22Rv1 (cell line): ENCODE measurements around the gene SPATA6L.

Source experiments
- ZFX ChIP-seq: fragments of 450-650 bp; IDR thresholded peaks from 2 replicates; pipeline ENCODE4 v1.6.1; 2017; ENCODE audit warnings: antibody characterized with exemption, borderline replicate concordance
- TF ChIP-seq, protein P1 (sequence below): fragments of 450-650 bp; IDR thresholded peaks from 2 replicates; pipeline ENCODE4 v1.5.1; 2017; ENCODE audit warnings: mild to moderate bottlenecking

DNA sequence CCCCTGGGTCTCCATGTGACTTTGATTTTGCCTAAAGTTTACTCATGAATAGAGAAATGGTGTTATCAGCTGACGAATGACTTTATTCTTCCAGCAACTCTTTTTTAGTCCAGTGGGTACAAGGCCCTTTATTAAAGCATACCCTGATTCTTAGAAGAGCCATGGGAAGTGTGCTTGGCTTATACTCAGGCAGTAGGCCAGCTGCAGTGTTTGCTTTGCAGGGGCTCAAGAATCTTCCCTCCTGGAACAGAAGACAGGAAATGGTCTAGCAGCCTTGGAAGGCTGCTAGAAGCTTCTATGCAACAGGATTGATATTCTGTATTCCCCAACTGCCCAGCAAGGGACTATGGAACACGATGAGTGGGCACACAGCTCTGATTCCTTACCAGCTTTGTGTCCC, 77.6 kb downstream of the SPATA6L start:
- TF ChIP-seq, protein P1, sequence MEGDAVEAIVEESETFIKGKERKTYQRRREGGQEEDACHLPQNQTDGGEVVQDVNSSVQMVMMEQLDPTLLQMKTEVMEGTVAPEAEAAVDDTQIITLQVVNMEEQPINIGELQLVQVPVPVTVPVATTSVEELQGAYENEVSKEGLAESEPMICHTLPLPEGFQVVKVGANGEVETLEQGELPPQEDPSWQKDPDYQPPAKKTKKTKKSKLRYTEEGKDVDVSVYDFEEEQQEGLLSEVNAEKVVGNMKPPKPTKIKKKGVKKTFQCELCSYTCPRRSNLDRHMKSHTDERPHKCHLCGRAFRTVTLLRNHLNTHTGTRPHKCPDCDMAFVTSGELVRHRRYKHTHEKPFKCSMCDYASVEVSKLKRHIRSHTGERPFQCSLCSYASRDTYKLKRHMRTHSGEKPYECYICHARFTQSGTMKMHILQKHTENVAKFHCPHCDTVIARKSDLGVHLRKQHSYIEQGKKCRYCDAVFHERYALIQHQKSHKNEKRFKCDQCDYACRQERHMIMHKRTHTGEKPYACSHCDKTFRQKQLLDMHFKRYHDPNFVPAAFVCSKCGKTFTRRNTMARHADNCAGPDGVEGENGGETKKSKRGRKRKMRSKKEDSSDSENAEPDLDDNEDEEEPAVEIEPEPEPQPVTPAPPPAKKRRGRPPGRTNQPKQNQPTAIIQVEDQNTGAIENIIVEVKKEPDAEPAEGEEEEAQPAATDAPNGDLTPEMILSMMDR: no peak
- TF ChIP-seq ZFX: no peak
